SK-N-SH treated with all-trans-retinoic acid at 6 μM for 48 hours (cell line): ENCODE measurements around the gene CAMSAP3.

ENCODE experiments used
- CSDC2 ChIP-seq: fragments of 250-450 bp; sonication (Bioruptor Pico); IDR thresholded peaks from 2 replicates; pipeline ENCODE4 v1.5.0; 2020; ENCODE audit warnings: mild to moderate bottlenecking, moderate library complexity
- GLIS3 ChIP-seq: fragments of 250-450 bp; sonication (Bioruptor Pico); IDR thresholded peaks from 2 replicates; pipeline ENCODE4 v1.5.0; 2020; ENCODE audit warnings: mild to moderate bottlenecking, moderate library complexity
- PPARA ChIP-seq: fragments of 250-450 bp; sonication (Bioruptor Pico); IDR thresholded peaks from 2 replicates; pipeline ENCODE4 v1.5.0; 2020; ENCODE audit warnings: mild to moderate bottlenecking, borderline replicate concordance
- ZC3H10 ChIP-seq: fragments of 250-450 bp; sonication (Bioruptor Pico); IDR thresholded peaks from 2 replicates; pipeline ENCODE4 v1.5.1; 2021; ENCODE audit warnings: mild to moderate bottlenecking, moderate library complexity
- TF ChIP-seq, protein P1 (sequence below): fragments of 250-450 bp; sonication (Bioruptor Pico); IDR thresholded peaks from 2 replicates; pipeline ENCODE4 v1.5.1; 2021; ENCODE audit warnings: mild to moderate bottlenecking, moderate library complexity

DNA sequence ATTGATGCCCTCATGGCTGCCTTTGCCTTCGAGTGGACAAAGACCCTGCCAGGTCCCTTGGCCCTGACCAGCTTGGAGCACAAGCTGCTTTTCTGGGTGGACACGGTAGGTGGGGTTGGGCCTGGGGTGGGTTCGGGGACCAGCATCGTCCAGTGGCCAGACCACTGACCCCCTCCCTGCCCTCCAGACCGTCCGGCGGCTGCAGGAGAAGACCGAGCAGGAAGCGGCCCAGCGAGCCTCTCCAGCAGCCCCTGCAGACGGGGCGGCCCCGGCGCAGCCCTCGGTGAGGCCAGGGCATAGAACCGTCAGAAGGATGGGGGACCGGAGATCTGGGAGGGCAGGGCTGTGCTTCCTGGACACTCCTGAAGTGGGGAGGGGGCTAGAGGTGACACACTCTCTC, 10.6 kb downstream of the CAMSAP3 start:
- TF ChIP-seq CSDC2 (no peak), PPARA (CRISPR knock-in tag) (no peak), ZC3H10 (CRISPR knock-in tag) (no peak), GLIS3 (CRISPR knock-in tag) (no peak)
- TF ChIP-seq, protein P1, sequence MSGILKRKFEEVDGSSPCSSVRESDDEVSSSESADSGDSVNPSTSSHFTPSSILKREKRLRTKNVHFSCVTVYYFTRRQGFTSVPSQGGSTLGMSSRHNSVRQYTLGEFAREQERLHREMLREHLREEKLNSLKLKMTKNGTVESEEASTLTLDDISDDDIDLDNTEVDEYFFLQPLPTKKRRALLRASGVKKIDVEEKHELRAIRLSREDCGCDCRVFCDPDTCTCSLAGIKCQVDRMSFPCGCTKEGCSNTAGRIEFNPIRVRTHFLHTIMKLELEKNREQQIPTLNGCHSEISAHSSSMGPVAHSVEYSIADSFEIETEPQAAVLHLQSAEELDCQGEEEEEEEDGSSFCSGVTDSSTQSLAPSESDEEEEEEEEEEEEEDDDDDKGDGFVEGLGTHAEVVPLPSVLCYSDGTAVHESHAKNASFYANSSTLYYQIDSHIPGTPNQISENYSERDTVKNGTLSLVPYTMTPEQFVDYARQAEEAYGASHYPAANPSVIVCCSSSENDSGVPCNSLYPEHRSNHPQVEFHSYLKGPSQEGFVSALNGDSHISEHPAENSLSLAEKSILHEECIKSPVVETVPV (CRISPR knock-in tag), result no peak
